Caco-2 (cell line): ENCODE data around the gene CLEC18B. TPM values are rescaled to one million over a fixed set of nuclear protein-coding genes. Genes with fewer than 3 reads are reported as not detected.
"Not testable (repeated sequence)": the region's sequence is repeated elsewhere in the genome, so short reads cannot be mapped to it uniquely, and the experiment has no call there.

ENCODE experiments used
- BruUV-seq: library from RNA; stranded (reverse); fragments of 400-500 nt; replicated peaks from 2 replicates; lab custom pipeline; 2021; lab: Mats Ljungman, UMichigan
- CTCF ChIA-PET: fragments of 300-600 bp; sonication (Branson Sonifier 250); formaldehyde crosslinking; loops from one replicate; lab custom pipeline; 2022; ENCODE audit warnings: antibody characterized with exemption; lab: Charles Lee
- POLR2A ChIA-PET: fragments of 300-600 bp; sonication (Branson Sonifier 250); formaldehyde crosslinking; loops from one replicate; lab custom pipeline; 2022; ENCODE audit warnings: antibody characterized with exemption; lab: Charles Lee
- DNase-seq, 2 experiments: peaks; one replicate each; pipeline versions ENCODE4 v3.0.0 to v3.0.0-alpha.2; 2020 to 2022
- H3K27me3 ChIP-seq: replicated peaks from 2 replicates; pipeline ENCODE4 v1.6.0; 2011; ENCODE audit warnings: low read length; ENCODE audit not compliant: control insufficient read depth, insufficient read depth
- H3K36me3 ChIP-seq: 2 replicates; pipeline ENCODE4 v1.5.1; 2011; ENCODE audit warnings: low read length; ENCODE audit not compliant: control insufficient read depth, insufficient read depth
- H3K4me1 ChIP-seq: fragments of 250-450 bp; sonication (Bioruptor Pico); 2 replicates; pipeline ENCODE4 v1.5.1; 2020; ENCODE audit warnings: mild to moderate bottlenecking
- H3K4me3 ChIP-seq: 2 replicates; pipeline ENCODE4 v1.5.1; 2011; ENCODE audit warnings: low read depth, mild to moderate bottlenecking, control low read depth, low read length
- H3K9me3 ChIP-seq: fragments of 250-450 bp; sonication (Bioruptor Pico); 2 replicates; pipeline ENCODE4 v1.5.1; 2020; ENCODE audit warnings: mild to moderate bottlenecking, moderate library complexity
- H3K27ac Mint-ChIP-seq: one replicate; pipeline ENCODE4 v1.8.0; 2022; ENCODE audit warnings: mixed read lengths; ENCODE audit not compliant: unreplicated experiment
- H3K27me3 Mint-ChIP-seq: one replicate; pipeline ENCODE4 v1.8.0; 2022; ENCODE audit warnings: mixed read lengths; ENCODE audit not compliant: insufficient read depth, unreplicated experiment
- H3K36me3 Mint-ChIP-seq: one replicate; pipeline ENCODE4 v1.8.0; 2022; ENCODE audit warnings: mild to moderate bottlenecking, mixed read lengths; ENCODE audit not compliant: insufficient read depth, unreplicated experiment
- H3K4me1 Mint-ChIP-seq: one replicate; pipeline ENCODE4 v1.8.0; 2022; ENCODE audit warnings: low read depth, mixed read lengths; ENCODE audit not compliant: unreplicated experiment
- H3K4me3 Mint-ChIP-seq: one replicate; pipeline ENCODE4 v1.8.0; 2022; ENCODE audit warnings: mild to moderate bottlenecking, moderate library complexity, mixed read lengths; ENCODE audit not compliant: unreplicated experiment
- H3K9me3 Mint-ChIP-seq: one replicate; pipeline ENCODE4 v1.8.0; 2022; ENCODE audit warnings: mixed read lengths; ENCODE audit not compliant: unreplicated experiment
- intact Hi-C: fragments of 100-400 bp; cut with micrococcal nuclease; formaldehyde crosslinking; loops from one replicate; pipeline ENCODE4 v1.10.0; 2022; ENCODE audit not compliant: unreplicated experiment
- total RNA-seq: library from RNA; stranded (reverse); gene quantifications from 2 replicates; pipeline ENCODE4 v1.2.3, GENCODE V29; 2022
- TF ChIP-seq, protein P1 (sequence below), 2 experiments: fragments of 200-600 bp in 1 of 2; IDR thresholded peaks; 1 replicate in 1 of 2; 2 replicates in 1 of 2; pipeline versions ENCODE4 v1.5.1 to v1.8.0; 2011 to 2022; ENCODE audit warnings: antibody characterized with exemption in 1 of 2, control low read depth in 1 of 2, inconsistent platforms in 1 of 2, low read depth in 1 of 2, low read length in 1 of 2, mild to moderate bottlenecking in 1 of 2, moderate library complexity in 1 of 2; ENCODE audit not compliant: insufficient read depth in 1 of 2, severe bottlenecking in 1 of 2, unreplicated experiment in 1 of 2

Gene CLEC18B
- total RNA-seq, 1 experiment from 2014 or later: 0.36 TPM

DNA sequence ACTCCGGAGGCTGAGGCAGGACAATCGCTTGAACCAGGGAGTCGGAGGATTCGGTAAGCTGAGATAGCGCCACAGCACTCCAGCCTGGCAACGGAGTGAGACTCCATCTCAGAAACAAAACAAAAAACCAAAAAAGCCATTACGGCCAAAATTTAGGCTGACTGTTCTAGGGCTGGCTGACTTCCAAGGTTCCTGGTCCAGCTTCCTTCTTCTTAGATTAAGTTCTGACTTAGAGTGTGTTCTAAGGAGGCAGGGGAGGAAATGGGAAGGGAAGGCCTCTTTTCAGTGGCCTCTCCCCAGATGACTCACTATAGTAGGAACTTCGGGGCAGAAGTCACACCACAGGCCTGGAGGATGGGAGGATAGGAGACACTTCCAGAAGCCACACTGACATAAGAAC is 27.7 kb upstream of the CLEC18B start:
- Mint-ChIP-seq H3K4me1 (no peaks in the 10 kb centered on the region), H3K27me3 (no peaks in the 10 kb centered on the region), H3K9me3 (no peaks in the 10 kb centered on the region), H3K4me3 (no peak overlapping the region), H3K27ac (peak overlapping the region; percentile 40), H3K36me3 (peaks cover 76% of the 10 kb centered on the region)
- Histone ChIP-seq H3K27me3 (no peaks in the 10 kb centered on the region), H3K4me3 (no peak overlapping the region), H3K4me1 (peaks cover 17% of the 10 kb centered on the region; the same call in 1 of the 2 replicates), H3K36me3 (peaks cover 7% of the 10 kb centered on the region), H3K9me3 (no peaks in the 10 kb centered on the region)
- BruUV-seq: no TSS peak
- CTCF ChIA-PET: no interaction called here
- no peak for DNase-seq
- TF ChIP-seq, protein P1, sequence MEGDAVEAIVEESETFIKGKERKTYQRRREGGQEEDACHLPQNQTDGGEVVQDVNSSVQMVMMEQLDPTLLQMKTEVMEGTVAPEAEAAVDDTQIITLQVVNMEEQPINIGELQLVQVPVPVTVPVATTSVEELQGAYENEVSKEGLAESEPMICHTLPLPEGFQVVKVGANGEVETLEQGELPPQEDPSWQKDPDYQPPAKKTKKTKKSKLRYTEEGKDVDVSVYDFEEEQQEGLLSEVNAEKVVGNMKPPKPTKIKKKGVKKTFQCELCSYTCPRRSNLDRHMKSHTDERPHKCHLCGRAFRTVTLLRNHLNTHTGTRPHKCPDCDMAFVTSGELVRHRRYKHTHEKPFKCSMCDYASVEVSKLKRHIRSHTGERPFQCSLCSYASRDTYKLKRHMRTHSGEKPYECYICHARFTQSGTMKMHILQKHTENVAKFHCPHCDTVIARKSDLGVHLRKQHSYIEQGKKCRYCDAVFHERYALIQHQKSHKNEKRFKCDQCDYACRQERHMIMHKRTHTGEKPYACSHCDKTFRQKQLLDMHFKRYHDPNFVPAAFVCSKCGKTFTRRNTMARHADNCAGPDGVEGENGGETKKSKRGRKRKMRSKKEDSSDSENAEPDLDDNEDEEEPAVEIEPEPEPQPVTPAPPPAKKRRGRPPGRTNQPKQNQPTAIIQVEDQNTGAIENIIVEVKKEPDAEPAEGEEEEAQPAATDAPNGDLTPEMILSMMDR (IDR thresholded peaks at IDR 0.05; ENCODE audit: insufficient read depth in 1 of 2, low read depth in 1 of 2, low read length in 1 of 2, severe bottlenecking in 1 of 2, unreplicated experiment in 1 of 2): no peak
- intact Hi-C loops: no loop called here
- POLR2A ChIA-PET: no interaction called here

DNA sequence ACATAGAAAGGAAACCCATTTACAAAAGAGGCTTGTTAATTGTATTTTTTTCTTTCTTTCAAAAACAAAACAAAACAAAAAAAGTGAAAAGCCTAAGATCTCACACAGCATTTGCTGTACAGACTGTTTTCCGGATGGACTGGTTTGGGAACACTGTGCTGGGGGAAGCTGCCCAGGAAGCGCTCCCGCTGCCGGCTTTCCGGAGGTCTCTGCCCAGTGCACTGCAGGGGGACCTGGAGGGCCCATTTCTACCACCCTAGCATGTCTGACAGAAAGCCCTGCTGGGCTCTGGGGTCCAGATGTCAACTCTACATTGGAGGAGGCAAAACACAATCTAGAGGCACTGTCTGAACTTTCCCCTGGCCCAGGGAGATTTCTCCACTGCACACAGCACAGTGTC is 26.3 kb upstream of the CLEC18B start:
- TF ChIP-seq, protein P1 (IDR thresholded peaks at IDR 0.05; ENCODE audit: insufficient read depth in 1 of 2, low read depth in 1 of 2, low read length in 1 of 2, severe bottlenecking in 1 of 2, unreplicated experiment in 1 of 2): no peak
- CTCF ChIA-PET: no interaction called here
- no peak for DNase-seq
- H3K27me3 Mint-ChIP-seq: no peaks in the 10 kb centered on the region
- Histone ChIP-seq H3K4me1 (peaks cover 17% of the 10 kb centered on the region; the same call in 1 of the 2 replicates), H3K4me3 (no peak overlapping the region), H3K9me3 (no peaks in the 10 kb centered on the region), H3K27me3 (no peaks in the 10 kb centered on the region), H3K36me3 (peaks cover 1% of the 10 kb centered on the region; the same call in 1 of the 2 replicates)
- H3K36me3 Mint-ChIP-seq: peaks cover 65% of the 10 kb centered on the region
- H3K27ac Mint-ChIP-seq: peak overlapping the region; percentile 55
- POLR2A ChIA-PET: no interaction called here
- H3K4me1 Mint-ChIP-seq: no peaks in the 10 kb centered on the region
- intact Hi-C loops: no loop called here
- H3K4me3 Mint-ChIP-seq: no peak overlapping the region
- BruUV-seq: no TSS peak
- H3K9me3 Mint-ChIP-seq: no peaks in the 10 kb centered on the region

DNA sequence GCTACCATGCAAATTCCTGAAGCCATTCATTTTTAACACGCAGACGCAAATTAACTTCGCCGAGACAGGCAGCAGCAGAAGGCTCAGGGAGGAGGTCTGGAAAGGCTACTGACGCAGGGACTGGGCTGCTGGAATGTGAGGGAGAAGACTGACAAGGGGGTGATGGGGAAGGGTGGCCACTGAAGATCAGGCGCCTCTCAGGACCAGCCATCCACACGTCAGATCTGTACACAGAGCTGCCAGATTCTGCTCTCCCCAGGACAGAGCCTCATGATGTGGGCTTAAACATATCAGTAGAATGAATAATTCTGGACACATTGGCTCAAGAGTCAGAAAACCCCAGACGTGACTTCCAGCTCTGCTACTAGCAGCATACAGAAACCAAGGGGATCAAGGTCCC is 25.6 kb upstream of the CLEC18B start:
- Mint-ChIP-seq H3K9me3 (no peaks in the 10 kb centered on the region), H3K27me3 (no peaks in the 10 kb centered on the region), H3K4me1 (no peaks in the 10 kb centered on the region), H3K36me3 (peaks cover 65% of the 10 kb centered on the region), H3K27ac (no peak overlapping the region), H3K4me3 (no peak overlapping the region)
- DNase-seq: no peak
- Histone ChIP-seq H3K36me3 (no peaks in the 10 kb centered on the region; the same call in 1 of the 2 replicates), H3K4me3 (no peak overlapping the region), H3K27me3 (no peaks in the 10 kb centered on the region), H3K4me1 (peaks cover 17% of the 10 kb centered on the region; the same call in 1 of the 2 replicates), H3K9me3 (no peaks in the 10 kb centered on the region)
- intact Hi-C loops: no loop called here
- ChIA-PET CTCF (no interaction called here), POLR2A (no interaction called here)
- TF ChIP-seq, protein P1 (IDR thresholded peaks at IDR 0.05; ENCODE audit: insufficient read depth in 1 of 2, low read depth in 1 of 2, low read length in 1 of 2, severe bottlenecking in 1 of 2, unreplicated experiment in 1 of 2): no peak
- no TSS peak for BruUV-seq

DNA sequence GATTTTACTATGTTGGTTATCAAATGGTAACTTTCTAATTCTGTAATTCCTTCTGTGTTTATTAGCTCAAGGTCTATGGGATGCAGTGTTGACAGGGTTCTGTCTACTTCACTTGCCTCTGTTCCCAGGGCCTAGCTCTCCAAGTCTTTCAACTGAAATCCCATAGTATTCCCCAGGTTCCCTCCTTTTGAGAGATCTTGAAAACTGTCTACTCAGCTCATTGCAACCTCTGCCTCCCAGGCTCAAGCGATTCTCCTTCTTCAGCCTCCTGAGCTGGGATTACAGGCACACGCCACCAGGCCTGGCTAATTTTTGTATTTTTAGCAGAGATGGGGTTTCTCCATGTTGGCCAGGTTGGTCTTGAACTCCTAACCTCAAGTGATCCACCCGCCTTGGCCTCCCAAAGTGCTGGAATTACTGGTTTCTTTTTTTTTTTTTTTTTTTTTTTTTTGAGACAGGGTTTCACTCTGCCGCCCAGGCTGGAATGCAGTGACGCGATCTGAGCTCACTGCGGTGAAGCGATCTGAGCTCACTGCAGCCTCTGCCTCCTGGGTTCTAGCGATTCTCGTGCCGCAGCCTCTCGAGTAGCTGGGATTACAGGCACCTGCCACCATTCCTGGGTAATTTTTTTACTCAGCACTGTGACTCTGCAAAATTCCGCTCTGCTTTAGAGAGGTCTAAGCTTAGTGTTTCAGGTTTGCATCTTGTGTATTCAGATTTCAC is 22.5 kb upstream of the CLEC18B start:
- H3K4me3 ChIP-seq, BruUV-seq, H3K27me3 ChIP-seq, POLR2A ChIA-PET, H3K9me3 ChIP-seq, H3K36me3 ChIP-seq, intact Hi-C loops, H3K27me3 Mint-ChIP-seq, H3K9me3 Mint-ChIP-seq, H3K4me3 Mint-ChIP-seq, CTCF ChIA-PET, H3K4me1 Mint-ChIP-seq, H3K4me1 ChIP-seq, DNase-seq, H3K27ac Mint-ChIP-seq: not testable (repeated sequence)
- peaks cover 36% of the 10 kb centered on the region for H3K36me3 Mint-ChIP-seq
